NCI-H526 (cell line): Measurements from ENCODE around the gene GMPPB.
"Not testable (repeated sequence)": the region's sequence is repeated elsewhere in the genome, so short reads cannot be mapped to it uniquely, and the experiment has no call there.

Experiments used
- DNase-seq, 2 experiments: peaks; one replicate each; lab custom pipeline; 2025; lab: John Stamatoyannopoulos, UW

Gene GMPPB

GRCh38 chr3:49689908-49690624 lies 33.7 kb downstream of the GMPPB start:
- DNase-seq: not testable (repeated sequence)

GRCh38 chr3:49689046-49689907 lies 34.5 kb downstream of the GMPPB start, which contains the start of the genes MST1 and RNF123:
Gene MST1 (minus strand): TSS chr3:49689474. CDS start chr3:49688691, 783 bp downstream.
Gene RNF123 (plus strand): TSS chr3:49689557. CDS start chr3:49691166, 1,609 bp downstream.
- no peak for DNase-seq

GRCh38 chr3:49688338-49689045 lies 35.3 kb downstream of the GMPPB start:
- DNase-seq: not testable (repeated sequence)

- not testable (repeated sequence) for DNase-seq
Observed at GRCh38 chr3:49687424-49687795, 36.3 kb downstream of the GMPPB start.

GRCh38 chr3:49686769-49687423 lies 36.9 kb downstream of the GMPPB start:
- DNase-seq: not testable (repeated sequence)

GRCh38 chr3:49686346-49686745 lies 37.4 kb downstream of the GMPPB start:
- not testable (repeated sequence) for DNase-seq

GRCh38 chr3:49685846-49686245 lies 37.9 kb downstream of the GMPPB start:
- DNase-seq: not testable (repeated sequence)

GRCh38 chr3:49685103-49685502 lies 38.6 kb downstream of the GMPPB start:
- not testable (repeated sequence) for DNase-seq

GRCh38 chr3:49684453-49684852 lies 39.3 kb downstream of the GMPPB start:
- DNase-seq: not testable (repeated sequence)

- no peak for DNase-seq
Observed at GRCh38 chr3:49683162-49683561, 40.6 kb downstream of the GMPPB start.

GRCh38 chr3:49681543-49681942 lies 42.2 kb downstream of the GMPPB start:
- DNase-seq: no peak

- DNase-seq: no peak
Observed at GRCh38 chr3:49681232-49681522, 42.6 kb downstream of the GMPPB start.

GRCh38 chr3:49680493-49681231 lies 43.1 kb downstream of the GMPPB start:
- no peak for DNase-seq

GRCh38 chr3:49675912-49676311 lies 47.8 kb downstream of the GMPPB start:
- no peak for DNase-seq

GRCh38 chr3:49674497-49674983 lies 49.2 kb downstream of the GMPPB start:
- DNase-seq: no peak

- no peak for DNase-seq
Observed at GRCh38 chr3:49673715-49674496, 49.8 kb downstream of the GMPPB start, which contains the start of gene APEH. Gene APEH (plus strand): TSS chr3:49674351. CDS start chr3:49674402, 51 bp downstream.

- DNase-seq: no peak
Observed at GRCh38 chr3:49673121-49673714, 50.5 kb downstream of the GMPPB start.

GRCh38 chr3:49671291-49672288 lies 52.2 kb downstream of the GMPPB start:
- DNase-seq: no peak

- no peak for DNase-seq
Observed at GRCh38 chr3:49670940-49671290, 52.8 kb downstream of the GMPPB start.
